Upper lobe of left lung (tissue), 6 donors: ENCODE data around the gene STARD10. TPM values are rescaled to one million over a fixed set of nuclear protein-coding genes. Genes with fewer than 3 reads are reported as not detected.

Source experiments
- ATAC-seq, 2 donors: fragments of 200-7000 bp; cut with Tn5 transposase; one replicate each; pipeline ENCODE4 v1.9.1; 2022; ENCODE audit warnings: mild to moderate bottlenecking in 2 of 2, moderate library complexity in 2 of 2; ENCODE audit not compliant: low FRiP score in 2 of 2
- DNase-seq, 2 donors: peaks; one replicate each; pipeline ENCODE4 v3.0.0-alpha.2; 2019 to 2020
- H3K27ac ChIP-seq, 4 donors: fragments of 200-600 bp; sonication (generic); one replicate each; pipeline ENCODE4 v1.5.1; 2016 to 2019
- H3K27me3 ChIP-seq, 4 donors: fragments of 200-600 bp; sonication (generic); one replicate each; pipeline ENCODE4 v1.5.1; 2017 to 2019
- H3K36me3 ChIP-seq, 4 donors: fragments of 200-600 bp; sonication (generic); one replicate each; pipeline ENCODE4 v1.5.1; 2016 to 2019
- H3K4me1 ChIP-seq, 4 donors: fragments of 200-600 bp; sonication (generic); one replicate each; pipeline ENCODE4 v1.5.1; 2018 to 2019
- H3K4me3 ChIP-seq, 4 donors: fragments of 200-600 bp; sonication (generic); one replicate each; pipeline ENCODE4 v1.5.1; 2017 to 2019; ENCODE audit warnings: mild to moderate bottlenecking in 2 of 4, moderate library complexity in 1 of 4
- H3K9me3 ChIP-seq, 4 donors: fragments of 200-600 bp; sonication (generic); one replicate each; pipeline ENCODE4 v1.5.1; 2018 to 2019
- CTCF ChIP-seq, 6 experiments: fragments of 450-650 bp in 4 of 6; fragments of 200-600 bp in 2 of 6; sonication (generic) in 2 of 6; IDR thresholded peaks; one replicate each; pipeline ENCODE4 v1.5.1; 2016 to 2019; ENCODE audit warnings: antibody characterized with exemption in 6 of 6
- EP300 ChIP-seq, 4 donors: sonication (generic); formaldehyde crosslinking; IDR thresholded peaks; one replicate each; pipeline ENCODE4 v1.5.1; 2017; ENCODE audit warnings: antibody characterized with exemption in 4 of 4, control low read depth in 2 of 4
- POLR2A ChIP-seq, 4 donors: fragments of 450-650 bp; IDR thresholded peaks; one replicate each; pipeline ENCODE4 v1.5.1; 2016 to 2017; ENCODE audit warnings: antibody characterized with exemption in 4 of 4, mild to moderate bottlenecking in 2 of 4
- POLR2AphosphoS5 ChIP-seq, 2 donors: sonication (generic); formaldehyde crosslinking; IDR thresholded peaks; one replicate each; pipeline ENCODE4 v1.5.1; 2017; ENCODE audit warnings: antibody characterized with exemption in 2 of 2
- WGBS, 2 donors: methylation state at CpG; one replicate each; pipeline ENCODE4 v1.1.5; 2017 to 2018; 5-methylcytosine and 5-hydroxymethylcytosine counted together
- total RNA-seq, 6 donors: library from RNA; depleted of rRNA in 4 of 6; stranded (reverse); fragments of >200 nt in 4 of 6; gene quantifications; one replicate each; pipeline versions ENCODE4 v1.1.0 to v1.2.1, GENCODE V29; 2016 to 2021
- donor health status: DM: no; HTN: no; CAD: no; lungs with moderate emphysema.
- donor health status: DM: no; HTN: yes; CAD: no; lungs with severe emphysema.

Gene STARD10
- total RNA-seq, 6 donors from 2014 or later: 93.2 to 227 (median 151) TPM

GRCh38 chr11:72818971-72819370, 25.1 kb upstream of the STARD10 start:
- Histone ChIP-seq H3K4me1 (peaks cover 26 to 41% (median 35%) of the 10 kb centered on the region in 4 donors), H3K27me3 (no peaks in the 10 kb centered on the region), H3K9me3 (no peaks in the 10 kb centered on the region), H3K36me3 (peaks cover 10 to 34% (median 19%) of the 10 kb centered on the region in 4 donors), H3K4me3 (no peak overlapping the region), H3K27ac (no peak overlapping the region)
- no peak for DNase-seq
- 79 to 82% methylated on average over 4 of the region's 4 CpGs for WGBS, 2 donors
- TF ChIP-seq POLR2AphosphoS5 (IDR thresholded peaks at IDR 0.05): no peak
- no peak for TF ChIP-seq EP300 (IDR thresholded peaks at IDR 0.05)
- no peak for TF ChIP-seq CTCF (IDR thresholded peaks at IDR 0.05)
- TF ChIP-seq POLR2A (IDR thresholded peaks at IDR 0.05): no peak
- ATAC-seq: no peak

- WGBS, 2 donors: 82 to 100% methylated on average over 4 of the region's 4 CpGs
- Histone ChIP-seq H3K27me3 (no peaks in the 10 kb centered on the region), H3K4me1 (peaks cover 33 to 50% (median 41%) of the 10 kb centered on the region in 4 donors), H3K27ac (no peak overlapping the region), H3K36me3 (peaks cover 10 to 34% (median 18%) of the 10 kb centered on the region in 4 donors), H3K9me3 (no peaks in the 10 kb centered on the region), H3K4me3 (no peak overlapping the region)
- ATAC-seq (no peak), DNase-seq (no peak)
- TF ChIP-seq CTCF (IDR thresholded peaks at IDR 0.05) (no peak), POLR2A (IDR thresholded peaks at IDR 0.05) (no peak), POLR2AphosphoS5 (IDR thresholded peaks at IDR 0.05) (no peak), EP300 (IDR thresholded peaks at IDR 0.05) (no peak)
These were observed 24.1 kb upstream of the STARD10 start for GRCh38 chr11:72817966-72818365.

- Histone ChIP-seq H3K36me3 (peaks cover 10 to 34% (median 17%) of the 10 kb centered on the region in 4 donors), H3K27me3 (no peaks in the 10 kb centered on the region), H3K4me3 (peak overlapping the region in 2 of 4 donors; percentile 74 to 88), H3K4me1 (peaks cover 35 to 53% (median 42%) of the 10 kb centered on the region in 4 donors), H3K9me3 (no peaks in the 10 kb centered on the region), H3K27ac (peak overlapping the region in 3 of 4 donors; percentile 97 to 98 (median 97))
- no peak for ATAC-seq
- no peak for DNase-seq
- TF ChIP-seq POLR2AphosphoS5 (IDR thresholded peaks at IDR 0.05) (no peak), CTCF (IDR thresholded peaks at IDR 0.05) (no peak), EP300 (IDR thresholded peaks at IDR 0.05) (no peak), POLR2A (IDR thresholded peaks at IDR 0.05) (no peak)
- WGBS, 2 donors: 60 to 68% methylated on average over 1 to 7 of the region's 7 CpGs
These were observed 22.6 kb upstream of the STARD10 start for GRCh38 chr11:72816404-72816990.

- WGBS, 2 donors: 0 to 19% methylated on average over 5 to 12 of the region's 13 CpGs
- Histone ChIP-seq H3K27me3 (no peaks in the 10 kb centered on the region), H3K36me3 (peaks cover 5 to 32% (median 17%) of the 10 kb centered on the region in 4 donors), H3K9me3 (no peaks in the 10 kb centered on the region), H3K27ac (peak overlapping the region; percentile 96 to 98 (median 97)), H3K4me3 (peak overlapping the region; percentile 74 to 88 (median 77)), H3K4me1 (peaks cover 30 to 58% (median 44%) of the 10 kb centered on the region in 4 donors)
- no peak for ATAC-seq
- no peak for DNase-seq
- no peak for TF ChIP-seq EP300 (IDR thresholded peaks at IDR 0.05)
These were observed 21.3 kb upstream of the STARD10 start for GRCh38 chr11:72815110-72815618.

GRCh38 chr11:72814286-72815109, 20.7 kb upstream of the STARD10 start, which contains the start of gene ATG16L2:
Gene ATG16L2, plus strand, starts transcription at chr11:72814411. Its CDS starts 35 bp downstream, at chr11:72814446.
- H3K36me3 ChIP-seq: peaks cover 5 to 27% (median 17%) of the 10 kb centered on the region in 4 donors
- ATAC-seq (peak; percentile 94 to 97), DNase-seq (peak; percentile 87 to 99)
- TF ChIP-seq CTCF (IDR thresholded peaks at IDR 0.05) (peak; percentile 27 to 83 (median 68)), POLR2A (IDR thresholded peaks at IDR 0.05) (peak in 3 of 4 donors; percentile 74 to 96 (median 86)), POLR2AphosphoS5 (IDR thresholded peaks at IDR 0.05) (peak; percentile 72 to 81), EP300 (IDR thresholded peaks at IDR 0.05) (no peak)
- H3K4me1 ChIP-seq: peaks cover 30 to 61% (median 48%) of the 10 kb centered on the region in 4 donors
- H3K9me3 ChIP-seq: no peaks in the 10 kb centered on the region
- peak within 1 kb of the TSS; percentile 96 to 98 (median 97) for H3K27ac ChIP-seq
- peak within 1 kb of the TSS; percentile 74 to 88 (median 82) for H3K4me3 ChIP-seq
- 0 to 1% methylated on average over 11 to 33 of the region's 75 CpGs for WGBS, 2 donors
- no peaks in the 10 kb centered on the region for H3K27me3 ChIP-seq
